OCI-LY7 (cell line): Measurements from ENCODE around the gene FADD. TPM values are rescaled to one million over a fixed set of nuclear protein-coding genes. Genes with fewer than 3 reads are reported as not detected.

Experiments used
- BruUV-seq: library from RNA; stranded (reverse); fragments of 400-500 nt; replicated peaks from 2 replicates; lab custom pipeline; 2021; lab: Mats Ljungman, UMichigan
- CTCF ChIA-PET: fragments of 300-600 bp; sonication (Branson Sonifier 250); formaldehyde crosslinking; loops from one replicate; lab custom pipeline; 2022; ENCODE audit warnings: antibody characterized with exemption; ENCODE audit not compliant: unreplicated experiment; lab: Charles Lee
- POLR2A ChIA-PET: fragments of 300-600 bp; sonication (Branson Sonifier 250); formaldehyde crosslinking; loops from one replicate; lab custom pipeline; 2022; ENCODE audit warnings: antibody characterized with exemption; lab: Charles Lee
- DNase-seq: peaks from one replicate; pipeline ENCODE4 v3.0.0-alpha.2; 2015; ENCODE audit warnings: low spot score
- H2AFZ ChIP-seq: fragments of 200-600 bp; sonication (generic), shearing (Covaris generic); 2 replicates; pipeline ENCODE4 v1.6.1; 2014; ENCODE audit warnings: mild to moderate bottlenecking, antibody characterized with exemption, low read length, moderate library complexity
- H3K27ac ChIP-seq: fragments of 200-600 bp; sonication (generic); 2 replicates; pipeline ENCODE4 v1.5.1; 2014; ENCODE audit warnings: mixed run types, low read depth, mild to moderate bottlenecking, moderate library complexity, low read length, inconsistent platforms; ENCODE audit not compliant: poor library complexity, severe bottlenecking
- H3K36me3 ChIP-seq: fragments of 200-600 bp; sonication (generic); 2 replicates; pipeline ENCODE4 v1.6.1; 2014; ENCODE audit warnings: mild to moderate bottlenecking, antibody characterized with exemption, low read length, moderate library complexity, mixed read lengths; ENCODE audit not compliant: insufficient read depth
- H3K4me1 ChIP-seq: fragments of 200-600 bp; sonication (generic); 2 replicates; pipeline ENCODE4 v1.5.1; 2014; ENCODE audit warnings: mild to moderate bottlenecking, low read length; ENCODE audit not compliant: insufficient read depth, poor library complexity, severe bottlenecking
- H3K4me2 ChIP-seq: fragments of 200-600 bp; sonication (generic); 2 replicates; pipeline ENCODE4 v1.6.1; 2014; ENCODE audit warnings: mild to moderate bottlenecking, low read length
- H3K4me3 ChIP-seq: fragments of 200-600 bp; sonication (generic); 2 replicates; pipeline ENCODE4 v1.5.1; 2014; ENCODE audit warnings: mild to moderate bottlenecking, low read depth, low read length; ENCODE audit not compliant: poor library complexity, severe bottlenecking
- H3K79me2 ChIP-seq: fragments of 200-600 bp; sonication (generic); 2 replicates; pipeline ENCODE4 v1.6.1; 2016; ENCODE audit warnings: low read depth, mild to moderate bottlenecking, low read length, moderate library complexity, mixed read lengths; ENCODE audit not compliant: insufficient read depth
- H3K9me2 ChIP-seq: fragments of 200-600 bp; sonication (generic); 2 replicates; pipeline ENCODE4 v1.6.1; 2016; ENCODE audit warnings: mild to moderate bottlenecking, low read length, mixed read lengths; ENCODE audit not compliant: insufficient read depth
- H3K9me3 ChIP-seq: fragments of 200-600 bp; sonication (generic); 2 replicates; pipeline ENCODE4 v1.6.1; 2014; ENCODE audit warnings: mild to moderate bottlenecking, mixed run types, low read length, mixed read lengths
- H4K20me1 ChIP-seq: fragments of 200-600 bp; sonication (generic); 2 replicates; pipeline ENCODE4 v1.6.1; 2014; ENCODE audit warnings: mild to moderate bottlenecking, antibody characterized with exemption, low read length, moderate library complexity, mixed read lengths; ENCODE audit not compliant: insufficient read depth
- CTCF ChIP-seq: fragments of 200-600 bp; sonication (generic); conservative IDR thresholded peaks from 2 replicates; pipeline ENCODE4 v1.5.1; 2014; ENCODE audit warnings: mild to moderate bottlenecking, antibody characterized with exemption, low read length, moderate library complexity, mixed read lengths
- EZH2phosphoT487 ChIP-seq: fragments of 200-600 bp; sonication (generic); IDR thresholded peaks from 2 replicates; pipeline ENCODE4 v1.6.1; 2018; ENCODE audit warnings: low read depth, borderline replicate concordance, mild to moderate bottlenecking, mixed run types, antibody characterized with exemption, low read length, moderate library complexity, mixed read lengths
- intact Hi-C: fragments of 100-400 bp; cut with micrococcal nuclease; formaldehyde crosslinking; loops from one replicate; pipeline ENCODE4 v1.10.0; 2022; ENCODE audit not compliant: unreplicated experiment
- total RNA-seq, 2 experiments: library from RNA; depleted of rRNA in 1 of 2; stranded (reverse); fragments of >200 nt in 1 of 2; shearing (Covaris generic) in 1 of 2; gene quantifications; 2 replicates each; pipeline ENCODE4 v1.2.3, GENCODE V29; 2014 to 2022

FADD gene
- total RNA-seq, 2 experiments from 2014 or later, result 32.9 to 34.1 TPM

DNA sequence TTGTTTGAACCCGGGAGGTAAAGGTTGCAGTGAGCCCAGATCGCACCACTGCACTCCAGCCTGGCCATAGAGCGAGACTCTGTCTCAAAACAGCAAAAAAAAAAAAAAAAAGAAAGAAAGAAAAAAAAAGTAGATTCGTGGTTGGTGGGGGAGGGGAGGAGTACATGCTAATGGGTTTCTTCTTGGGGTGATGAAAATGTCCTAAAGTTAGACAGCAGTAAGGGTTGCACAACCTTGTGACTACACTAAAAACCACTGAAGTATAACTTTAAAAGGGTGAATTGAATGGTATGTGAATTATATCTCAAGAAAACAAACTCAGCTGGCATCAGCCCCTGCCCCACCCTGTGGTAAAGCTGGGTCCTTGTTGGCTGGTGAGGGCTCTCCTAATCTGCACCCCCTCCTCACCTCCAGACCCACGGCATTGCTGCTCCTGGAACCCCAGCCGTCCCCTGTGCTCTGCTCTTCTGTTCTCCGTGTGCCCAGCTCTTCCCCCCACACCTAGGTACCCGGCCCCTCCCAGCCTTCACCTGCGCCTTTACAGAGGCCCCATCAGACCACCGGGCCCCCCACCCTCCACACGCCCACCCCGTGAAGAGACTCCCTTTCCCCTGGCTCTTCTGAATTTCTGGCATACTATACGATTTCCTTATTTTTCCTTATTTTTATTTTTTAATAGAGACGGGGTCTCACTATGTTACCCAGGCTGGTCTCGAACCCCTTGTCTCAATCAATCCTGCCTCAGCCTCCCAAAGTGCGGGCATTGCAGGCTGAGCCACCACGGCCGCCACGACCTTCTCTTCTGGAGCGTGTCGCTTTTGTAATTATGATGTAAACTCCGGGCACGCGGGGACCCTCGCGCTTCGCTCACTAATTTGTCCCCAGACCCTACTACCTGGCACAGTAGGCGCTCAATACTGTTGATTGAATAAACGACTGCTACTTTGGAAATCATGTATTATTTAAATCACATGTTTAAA lies 924 bp upstream of the FADD start:
- intact Hi-C loops, result loop anchor here (2.0 kb wide), 1 partner anchor 69 kb away; the partner anchor contains the start of gene PPFIA1
- Histone ChIP-seq H3K4me2 (peak overlapping the region; percentile 38), H3K4me3 (peak overlapping the region; percentile 93), H2AFZ (peak overlapping the region; percentile 65; the same call in 1 of the 2 replicates), H3K79me2 (peaks cover 40% of the 10 kb centered on the region), H3K9me3 (no peaks in the 10 kb centered on the region), H4K20me1 (peaks cover 21% of the 10 kb centered on the region), H3K27ac (no peak overlapping the region), H3K9me2 (no peaks in the 10 kb centered on the region), H3K36me3 (peaks cover 32% of the 10 kb centered on the region), H3K4me1 (peaks cover 22% of the 10 kb centered on the region)
- POLR2A ChIA-PET, result no interaction called here
- BruUV-seq, result no TSS peak
- CTCF ChIA-PET, result no interaction called here
- DNase-seq, result no peak
- no peak for TF ChIP-seq CTCF
- TF ChIP-seq EZH2phosphoT487, result no peak

DNA sequence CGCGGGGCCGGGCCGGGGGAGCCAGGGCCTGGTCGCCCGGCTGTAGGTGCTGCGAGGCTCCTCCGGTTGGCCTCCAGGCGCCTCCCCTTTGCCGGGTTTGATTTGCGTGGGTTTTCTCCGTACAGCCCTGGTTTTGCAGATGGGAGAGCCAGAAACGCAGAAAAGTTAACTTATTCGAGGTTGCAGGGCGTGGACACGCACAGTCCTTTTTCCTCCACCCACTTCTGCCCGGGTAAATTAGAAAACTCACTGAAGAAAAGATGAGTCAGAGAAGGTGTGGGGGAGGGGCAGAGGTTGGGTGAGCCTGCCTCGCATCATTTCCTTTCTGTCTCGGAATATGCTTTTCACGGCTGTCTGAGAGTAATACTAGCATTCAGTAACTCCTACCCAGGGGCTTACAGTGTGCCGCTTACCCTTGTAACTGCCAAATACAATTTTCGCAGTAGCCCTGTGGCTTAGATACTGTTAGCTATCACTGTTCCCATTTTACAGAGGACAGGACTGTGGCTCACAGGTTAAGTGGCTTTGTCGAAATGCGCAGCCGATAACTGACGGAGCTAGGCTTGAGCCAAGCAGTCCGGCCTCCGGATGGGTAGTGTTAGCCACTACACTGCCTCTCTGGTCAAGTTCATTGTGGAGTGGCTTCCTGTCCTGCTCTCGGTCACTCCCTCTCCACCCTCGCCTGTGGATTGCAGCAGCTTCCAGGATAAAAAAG lies 812 bp downstream of the FADD start:
- no peak for TF ChIP-seq EZH2phosphoT487
- TF ChIP-seq CTCF, result no peak
- H3K4me2 ChIP-seq, result peak overlapping the region; percentile 99
- peaks cover 21% of the 10 kb centered on the region for H4K20me1 ChIP-seq
- ChIA-PET POLR2A (no interaction called here), CTCF (interaction anchor here (1.0 kb wide), 1 partner anchor 26 kb away, joined by 3 read pairs; no protein-coding TSS in a partner anchor)
- peaks cover 22% of the 10 kb centered on the region for H3K4me1 ChIP-seq
- peaks cover 49% of the 10 kb centered on the region for H3K36me3 ChIP-seq
- peak overlapping the region; percentile 33; the same call in 1 of the 2 replicates for H2AFZ ChIP-seq
- peak overlapping the region; percentile 93 for H3K4me3 ChIP-seq
- intact Hi-C loops, result loop anchor here (2.0 kb wide), 1 partner anchor 67 kb away; the partner anchor contains the start of gene PPFIA1
- no peaks in the 10 kb centered on the region for H3K9me2 ChIP-seq
- H3K79me2 ChIP-seq, result peaks cover 48% of the 10 kb centered on the region
- TSS peak; percentile 77 for BruUV-seq
- DNase-seq, result peak; percentile 75
- H3K9me3 ChIP-seq, result no peaks in the 10 kb centered on the region
- peak overlapping the region; percentile 64 for H3K27ac ChIP-seq
